H7 (cell line): ENCODE results near the gene ATG9B. TPM values are rescaled to one million over a fixed set of nuclear protein-coding genes. Genes with fewer than 3 reads are reported as not detected.
A peak's percentile ranks its signal among the peaks of the same experiment; 100 is the strongest.

Experiments used
- DNase-seq: peaks from one replicate; pipeline ENCODE4 v3.0.0; 2012
- H3K27me3 ChIP-seq: 2 replicates; pipeline ENCODE4 v1.6.0; 2011; ENCODE audit warnings: mild to moderate bottlenecking, low read length; ENCODE audit not compliant: control insufficient read depth, insufficient read depth
- H3K36me3 ChIP-seq: replicated peaks from 2 replicates; pipeline ENCODE4 v1.5.1; 2011; ENCODE audit warnings: low read length; ENCODE audit not compliant: control insufficient read depth, insufficient read depth
- H3K4me3 ChIP-seq: 2 replicates; pipeline ENCODE4 v1.5.1; 2011; ENCODE audit warnings: low read depth, mild to moderate bottlenecking, control low read depth, low read length, moderate library complexity; ENCODE audit not compliant: insufficient read depth
- total RNA-seq: library from RNA; depleted of rRNA; stranded (reverse); fragments of >200 nt; shearing (Covaris generic); gene quantifications from 2 replicates; pipeline ENCODE4 v1.2.3, GENCODE V29; 2014

Gene ATG9B
- total RNA-seq, 1 experiment from 2014 or later = 1.7 TPM

GRCh38 chr7:150982351-150982750, 41.9 kb downstream of the ATG9B start:
- H3K4me3 ChIP-seq = no peak overlapping the region
- no peaks in the 10 kb centered on the region for H3K36me3 ChIP-seq
- DNase-seq = no peak
- peaks cover 28% of the 10 kb centered on the region for H3K27me3 ChIP-seq

- Histone ChIP-seq H3K27me3 (peaks cover 35% of the 10 kb centered on the region), H3K36me3 (no peaks in the 10 kb centered on the region), H3K4me3 (no peak overlapping the region)
- no peak for DNase-seq
Measured at GRCh38 chr7:150981644-150982043, 42.6 kb downstream of the ATG9B start.

GRCh38 chr7:150980663-150981062, 43.6 kb downstream of the ATG9B start:
- peak; percentile 72 for DNase-seq
- H3K27me3 ChIP-seq = peaks cover 41% of the 10 kb centered on the region

GRCh38 chr7:150979713-150980390, 44.4 kb downstream of the ATG9B start:
- no peak for DNase-seq
- Histone ChIP-seq H3K4me3 (no peak overlapping the region), H3K36me3 (no peaks in the 10 kb centered on the region), H3K27me3 (peaks cover 47% of the 10 kb centered on the region)

More at GRCh38 chr7:150980663-150981062, 43.6 kb downstream of the ATG9B start:
- Histone ChIP-seq H3K4me3 (no peak overlapping the region), H3K36me3 (no peaks in the 10 kb centered on the region)

- Histone ChIP-seq H3K36me3 (no peaks in the 10 kb centered on the region), H3K27me3 (peaks cover 57% of the 10 kb centered on the region), H3K4me3 (peak within 1 kb of the TSS; percentile 54)
- DNase-seq = peak; percentile 99
Measured at GRCh38 chr7:150978126-150978789, 46.0 kb downstream of the ATG9B start, which contains the start of gene KCNH2. KCNH2 (minus strand) TSS chr7:150978321; CDS start chr7:150977913, 408 bp downstream.

- Histone ChIP-seq H3K4me3 (peak overlapping the region; percentile 40), H3K27me3 (peaks cover 53% of the 10 kb centered on the region), H3K36me3 (no peaks in the 10 kb centered on the region)
- DNase-seq = peak; percentile 84
Measured at GRCh38 chr7:150977382-150978125, 46.7 kb downstream of the ATG9B start.

GRCh38 chr7:150976529-150977381, 47.5 kb downstream of the ATG9B start:
- Histone ChIP-seq H3K4me3 (peak overlapping the region; percentile 40), H3K27me3 (peaks cover 53% of the 10 kb centered on the region), H3K36me3 (no peaks in the 10 kb centered on the region)
- peak; percentile 88 for DNase-seq

GRCh38 chr7:150975536-150976319, 48.6 kb downstream of the ATG9B start:
- H3K27me3 ChIP-seq = peaks cover 45% of the 10 kb centered on the region
- no peak overlapping the region; the same call in 1 of the 2 replicates for H3K4me3 ChIP-seq
- H3K36me3 ChIP-seq = no peaks in the 10 kb centered on the region
- no peak for DNase-seq

GRCh38 chr7:150974468-150975391, 49.6 kb downstream of the ATG9B start:
- peaks cover 36% of the 10 kb centered on the region for H3K27me3 ChIP-seq
- no peaks in the 10 kb centered on the region for H3K36me3 ChIP-seq
- DNase-seq = peak; percentile 89
- peak overlapping the region; percentile 78 for H3K4me3 ChIP-seq

GRCh38 chr7:150973571-150974451, 50.5 kb downstream of the ATG9B start:
- DNase-seq = peak; percentile 88
- H3K27me3 ChIP-seq = peaks cover 32% of the 10 kb centered on the region
- H3K36me3 ChIP-seq = no peaks in the 10 kb centered on the region
- H3K4me3 ChIP-seq = peak overlapping the region; percentile 78; the same call in 1 of the 2 replicates

- no peak for DNase-seq
- peaks cover 32% of the 10 kb centered on the region for H3K27me3 ChIP-seq
- no peaks in the 10 kb centered on the region for H3K36me3 ChIP-seq
- no peak overlapping the region for H3K4me3 ChIP-seq
Measured at GRCh38 chr7:150972741-150973140, 51.6 kb downstream of the ATG9B start.

GRCh38 chr7:150972023-150972468, 52.2 kb downstream of the ATG9B start:
- Histone ChIP-seq H3K4me3 (no peak overlapping the region), H3K36me3 (no peaks in the 10 kb centered on the region), H3K27me3 (peaks cover 27% of the 10 kb centered on the region)
- DNase-seq = no peak
